H1 (cell line): Measurements from ENCODE around the gene MARS1. TPM values are rescaled to one million over a fixed set of nuclear protein-coding genes. Genes with fewer than 3 reads are reported as not detected.

Experiments used
- CTCF ChIA-PET: fragments of 300-600 bp; sonication (Branson Sonifier 250); formaldehyde crosslinking; loops from one replicate; lab custom pipeline; 2021; ENCODE audit not compliant: partially characterized antibody; lab: Charles Lee
- POLR2A ChIA-PET: fragments of 300-600 bp; sonication (Branson Sonifier 250); formaldehyde crosslinking; loops from one replicate; lab custom pipeline; 2021; ENCODE audit warnings: inconsistent platforms; ENCODE audit not compliant: partially characterized antibody; lab: Charles Lee
- DNase-seq, 2 experiments: peaks; one replicate each; pipeline versions ENCODE4 v3.0.0 to v3.0.0-alpha.2; 2010 to 2022; ENCODE audit warnings: low spot score in 2 of 2, low read depth in 1 of 2, mixed read lengths in 1 of 2
- FAIRE-seq: peaks from 2 replicates; lab custom pipeline; 2011; peaks lifted over from hg19 to GRCh38; lab: Jason Lieb, UNC
- H2AFZ ChIP-seq: 2 replicates; pipeline ENCODE4 v1.8.1; 2012; ENCODE audit warnings: low read length, inconsistent platforms
- H2AK5ac ChIP-seq: 2 replicates; pipeline ENCODE4 v1.6.1; 2013; ENCODE audit warnings: low read depth, low read length
- H2BK120ac ChIP-seq: replicated peaks from 2 replicates; pipeline ENCODE3; 2013; ENCODE audit warnings: low read depth, low read length, inconsistent platforms
- H2BK12ac ChIP-seq: 2 replicates; pipeline ENCODE4 v1.6.1; 2013; ENCODE audit warnings: low read depth, low read length
- H2BK15ac ChIP-seq: 2 replicates; pipeline ENCODE4 v1.6.1; 2013; ENCODE audit warnings: low read length
- H2BK20ac ChIP-seq: 2 replicates; pipeline ENCODE4 v1.6.1; 2013; ENCODE audit warnings: low read length
- H2BK5ac ChIP-seq: 2 replicates; pipeline ENCODE4 v1.6.1; 2013; ENCODE audit warnings: low read depth, low read length
- H3K14ac ChIP-seq: 2 replicates; pipeline ENCODE4 v1.6.1; 2013; ENCODE audit warnings: inconsistent platforms; ENCODE audit not compliant: insufficient read length
- H3K18ac ChIP-seq: 2 replicates; pipeline ENCODE4 v1.6.1; 2013; ENCODE audit warnings: low read length; ENCODE audit errors: extremely low read depth
- H3K23ac ChIP-seq: 2 replicates; pipeline ENCODE4 v1.6.1; 2013; ENCODE audit warnings: inconsistent platforms; ENCODE audit not compliant: insufficient read length
- H3K23me2 ChIP-seq: 2 replicates; pipeline ENCODE4 v1.6.1; 2013; ENCODE audit warnings: low read depth, low read length
- H3K27ac ChIP-seq: 2 replicates; pipeline ENCODE4 v1.6.1; 2011; ENCODE audit warnings: low read depth, low read length, inconsistent platforms
- H3K27me3 ChIP-seq, 4 experiments: replicated peaks in 1 of 4; 1 replicate in 1 of 4; 2 replicates in 3 of 4; pipeline versions ENCODE4 v1.6.1 to v1.8.1; 2011 to 2013; ENCODE audit warnings: low read length in 3 of 4, mild to moderate bottlenecking in 3 of 4, inconsistent platforms in 2 of 4, mixed read lengths in 2 of 4, moderate library complexity in 1 of 4; ENCODE audit not compliant: control insufficient read depth in 3 of 4, insufficient read depth in 3 of 4; ENCODE audit errors: extremely low read depth in 1 of 4
- H3K36me3 ChIP-seq, 4 experiments: 2 replicates each; pipeline versions ENCODE4 v1.6.1 to v1.8.1; 2011 to 2013; ENCODE audit warnings: mild to moderate bottlenecking in 4 of 4, low read length in 3 of 4, moderate library complexity in 2 of 4, control low read depth in 1 of 4, inconsistent platforms in 1 of 4; ENCODE audit not compliant: insufficient read depth in 4 of 4, control insufficient read depth in 2 of 4
- H3K4ac ChIP-seq: replicated peaks from 2 replicates; pipeline ENCODE3; 2013; ENCODE audit warnings: low read length, low read depth, mixed read lengths, inconsistent platforms; ENCODE audit not compliant: insufficient read length
- H3K4me1 ChIP-seq, 4 experiments: replicated peaks in 1 of 4; 1 replicate in 1 of 4; 2 replicates in 3 of 4; pipeline versions ENCODE4 v1.6.1 to v1.8.1; 2011 to 2013; ENCODE audit warnings: low read length in 3 of 4, inconsistent platforms in 2 of 4, mixed read lengths in 1 of 4; ENCODE audit not compliant: insufficient read depth in 4 of 4, control insufficient read depth in 3 of 4
- H3K4me2 ChIP-seq, 2 experiments: 2 replicates each; pipeline versions ENCODE4 v1.6.1 to v1.8.1; 2011 to 2013; ENCODE audit warnings: low read depth in 2 of 2, low read length in 2 of 2, control low read depth in 1 of 2, inconsistent platforms in 1 of 2, mild to moderate bottlenecking in 1 of 2; ENCODE audit not compliant: insufficient read depth in 1 of 2
- H3K4me3 ChIP-seq, 4 experiments: fragments of 200-600, 300-600 bp in 1 of 4; sonication (generic), shearing (Covaris generic), sonication (Bioruptor Twin) in 1 of 4; 2 replicates each; pipeline versions ENCODE4 v1.5.1 to v1.8.1; 2011 to 2016; ENCODE audit warnings: low read length in 4 of 4, low read depth in 3 of 4, control low read depth in 2 of 4, inconsistent platforms in 2 of 4, mild to moderate bottlenecking in 2 of 4, mixed read lengths in 1 of 4, moderate library complexity in 1 of 4; ENCODE audit not compliant: insufficient read depth in 2 of 4; ENCODE audit errors: extremely low read depth in 1 of 4
- H3K56ac ChIP-seq: replicated peaks from 2 replicates; pipeline ENCODE3; 2013; ENCODE audit warnings: low read depth, mild to moderate bottlenecking, mixed read lengths, low read length, inconsistent platforms; ENCODE audit not compliant: insufficient read length
- H3K79me1 ChIP-seq: 2 replicates; pipeline ENCODE4 v1.6.1; 2013; ENCODE audit warnings: low read depth, low read length, control low read depth
- H3K79me2 ChIP-seq, 2 experiments: 2 replicates each; pipeline versions ENCODE4 v1.6.1 to v1.8.1; 2012 to 2013; ENCODE audit warnings: low read length in 2 of 2, mild to moderate bottlenecking in 2 of 2, inconsistent platforms in 1 of 2; ENCODE audit not compliant: insufficient read depth in 2 of 2, control insufficient read depth in 1 of 2
- H3K9ac ChIP-seq, 4 experiments: replicated peaks in 1 of 4; 1 replicate in 1 of 4; 2 replicates in 3 of 4; pipeline versions ENCODE4 v1.6.1 to v1.8.1; 2011 to 2013; ENCODE audit warnings: low read depth in 3 of 4, low read length in 3 of 4, control low read depth in 2 of 4, mild to moderate bottlenecking in 2 of 4, moderate library complexity in 2 of 4, inconsistent platforms in 1 of 4; ENCODE audit errors: extremely low read depth in 1 of 4
- H3K9me3 ChIP-seq, 2 experiments: 2 replicates each; pipeline versions ENCODE4 v1.6.1 to v1.8.1; 2012 to 2013; ENCODE audit warnings: mild to moderate bottlenecking in 2 of 2, moderate library complexity in 2 of 2, control low read depth in 1 of 2, inconsistent platforms in 1 of 2, low read depth in 1 of 2, low read length in 1 of 2, mixed read lengths in 1 of 2; ENCODE audit not compliant: insufficient read depth in 2 of 2
- H4K20me1 ChIP-seq, 2 experiments: replicated peaks in 1 of 2; 2 replicates each; pipeline versions ENCODE3 to v1.8.1; 2011 to 2013; ENCODE audit warnings: inconsistent platforms in 2 of 2, low read length in 2 of 2, mild to moderate bottlenecking in 1 of 2; ENCODE audit not compliant: insufficient read depth in 2 of 2, control insufficient read depth in 1 of 2
- H4K5ac ChIP-seq: 2 replicates; pipeline ENCODE4 v1.6.1; 2013; ENCODE audit warnings: low read length, low read depth, mixed read lengths, inconsistent platforms; ENCODE audit not compliant: insufficient read length
- H4K8ac ChIP-seq: 2 replicates; pipeline ENCODE4 v1.8.0; 2013; ENCODE audit warnings: mild to moderate bottlenecking, moderate library complexity, low read length, inconsistent platforms; ENCODE audit not compliant: insufficient read depth; ENCODE audit errors: extremely low read depth
- H4K91ac ChIP-seq: replicated peaks from 2 replicates; pipeline ENCODE3; 2013; ENCODE audit warnings: low read length, mixed read lengths, inconsistent platforms; ENCODE audit not compliant: insufficient read length
- CHD1 ChIP-seq: IDR thresholded peaks from 2 replicates; pipeline ENCODE4 v1.6.1; 2012; ENCODE audit warnings: low read depth, low read length, improper control_type of control experiment
- CTCF ChIP-seq, 3 experiments: IDR thresholded peaks; 1 replicate in 2 of 3; 2 replicates in 1 of 3; pipeline versions ENCODE4 v1.5.1 to v1.6.1; 2011; ENCODE audit warnings: low read length in 3 of 3, mild to moderate bottlenecking in 3 of 3, inconsistent platforms in 2 of 3, low read depth in 1 of 3, moderate library complexity in 1 of 3; ENCODE audit not compliant: insufficient read depth in 1 of 3; ENCODE audit errors: control extremely low read depth in 1 of 3
- EP300 ChIP-seq, 2 experiments: IDR thresholded peaks; 1 replicate in 1 of 2; 2 replicates in 1 of 2; pipeline ENCODE4 v1.6.1; 2011 to 2012; ENCODE audit warnings: low read depth in 2 of 2, low read length in 2 of 2, mild to moderate bottlenecking in 2 of 2, borderline replicate concordance in 1 of 2, inconsistent platforms in 1 of 2, moderate library complexity in 1 of 2
- HDAC6 ChIP-seq: IDR thresholded peaks from one replicate; pipeline ENCODE4 v1.7.1; 2012; ENCODE audit warnings: low read depth, mild to moderate bottlenecking, inconsistent platforms, low read length, moderate library complexity
- KDM1A ChIP-seq: fragments of 200-600, 300-600 bp; sonication (generic); IDR thresholded peaks from 2 replicates; pipeline ENCODE4 v1.7.1; 2016; ENCODE audit warnings: mild to moderate bottlenecking, low read length, borderline replicate concordance
- MAX ChIP-seq: IDR thresholded peaks from 2 replicates; pipeline ENCODE4 v1.6.1; 2012; ENCODE audit warnings: inconsistent platforms
- SP1 ChIP-seq: IDR thresholded peaks from 2 replicates; pipeline ENCODE4 v1.6.1; 2011; ENCODE audit warnings: low read depth, low read length
- TAF1 ChIP-seq: IDR thresholded peaks from 2 replicates; pipeline ENCODE4 v1.6.1; 2011; ENCODE audit warnings: mild to moderate bottlenecking, low read depth, low read length
- WGBS, 2 experiments: shearing (Covaris generic) in 1 of 2; methylation state at CpG; one replicate each; pipeline versions ENCODE4 v1.1.6 to v1.1.7; 2013 to 2015; ENCODE audit warnings: low lambda C conversion rate in 2 of 2, mixed read lengths in 2 of 2, inconsistent platforms in 1 of 2, low coverage in 1 of 2, missing lambda C conversion rate in 1 of 2; ENCODE audit not compliant: insufficient replicate concordance in 2 of 2, insufficient coverage in 1 of 2, insufficient read length in 1 of 2; ENCODE audit errors: extremely low coverage in 1 of 2, missing lambda C conversion rate in 1 of 2; 5-methylcytosine and 5-hydroxymethylcytosine counted together
- polyA plus RNA-seq, 7 experiments: library from polyadenylated mRNA; depleted of rRNA in 3 of 7; stranded (reverse) in 5 of 7; unstranded in 2 of 7; fragments of >200 nt in 5 of 7; fragments of 200-250 nt in 2 of 7; gene quantifications; 1 replicate in 5 of 7; 2 replicates in 1 of 7; 4 replicates in 1 of 7; pipeline versions ENCODE4 v1.2.1 to v1.2.3, GENCODE V29; 2011 to 2013; ENCODE audit warnings: missing spikeins in 2 of 7, mixed read lengths in 2 of 7
- total RNA-seq: library from RNA; stranded (reverse); fragmentation: NEBNext Ultra II Directional; extraction: Animal tissue kit (Norgen Biotek cat#: 25700); gene quantifications from 2 replicates; pipeline ENCODE4 v1.2.1, GENCODE V29; 2021

MARS1 gene
- total and polyA plus RNA-seq, 2 of the 8 experiments (the other 6 are each of a cell fraction or from before 2014, with no cell fraction given) = 194 to 407 TPM

- no peak overlapping the region for H3K56ac ChIP-seq
- H4K91ac ChIP-seq = no peak overlapping the region
- no peak overlapping the region for H3K14ac ChIP-seq
- H2BK12ac ChIP-seq = no peak overlapping the region
- peaks cover 9 to 12% of the 10 kb centered on the region in 2 experiments for H4K20me1 ChIP-seq
- no peak overlapping the region for H2BK120ac ChIP-seq
- CTCF ChIA-PET = interaction anchor here (0.6 to 3.1 kb wide), 3 partner anchors 12 to 185 kb away, joined by 3 to 26 read pairs (median 3); no protein-coding TSS in a partner anchor
- H2BK20ac ChIP-seq = no peak overlapping the region
- peaks cover 0 to 5% (median 3%) of the 10 kb centered on the region in 4 experiments; a peak in 2 of 7 replicates for H3K27me3 ChIP-seq
- H4K5ac ChIP-seq = no peak overlapping the region
- H3K4me1 ChIP-seq = peaks cover 9 to 26% (median 11%) of the 10 kb centered on the region in 4 experiments; a peak in 6 of 7 replicates
- H3K23me2 ChIP-seq = peaks cover 19% of the 10 kb centered on the region
- H2BK15ac ChIP-seq = no peak overlapping the region
- no peak overlapping the region for H3K27ac ChIP-seq
- no peak overlapping the region for H4K8ac ChIP-seq
- no peak overlapping the region for H3K4ac ChIP-seq
- FAIRE-seq (no peak), DNase-seq (no peak)
- H3K4me3 ChIP-seq = peak overlapping the region; percentile 75 to 96 (median 96)
- peak overlapping the region in 1 of 4 experiments; percentile 58; a peak in 1 of 7 replicates for H3K9ac ChIP-seq
- H3K23ac ChIP-seq = no peak overlapping the region
- H3K4me2 ChIP-seq = peak overlapping the region; percentile 69 to 77
- H2BK5ac ChIP-seq = no peak overlapping the region
- no peak overlapping the region for H2AK5ac ChIP-seq
- WGBS, 2 experiments = 23% methylated on average over 7 of the region's 7 CpGs; no CpG with 5 or more reads in 1 of the 2 experiments
- no peak overlapping the region for H2AFZ ChIP-seq
- peaks cover 3 to 41% of the 10 kb centered on the region in 2 experiments; a peak in 3 of 4 replicates for H3K79me2 ChIP-seq
- no peak overlapping the region for H3K18ac ChIP-seq
- H3K36me3 ChIP-seq = no peaks in the 10 kb centered on the region; a peak in 1 of 8 replicates
- H3K9me3 ChIP-seq = no peaks in the 10 kb centered on the region
- POLR2A ChIA-PET = interaction anchor here (1.3 to 2.4 kb wide), 3 partner anchors 25 to 31 kb away, joined by 3 to 9 read pairs (median 3); partner anchors contain the start of gene DDIT3
- peaks cover 12% of the 10 kb centered on the region for H3K79me1 ChIP-seq
- TF ChIP-seq MAX (no peak), SP1 (no peak), CTCF (IDR thresholded peaks at IDR 0.05; ENCODE audit: control extremely low read depth in 1 of 3, insufficient read depth in 1 of 3, low read depth in 1 of 3, low read length in 3 of 3) (no peak), KDM1A (no peak), HDAC6 (no peak), CHD1 (no peak), TAF1 (no peak), EP300 (IDR thresholded peaks at IDR 0.05; ENCODE audit: borderline replicate concordance in 1 of 2, low read depth in 2 of 2, low read length in 2 of 2) (no peak)
Measured at GRCh38 chr12:57550641-57551549, 63.0 kb downstream of the MARS1 start.
